Ovary (tissue), 9 donors: ENCODE data around the gene PEPD. TPM values are rescaled to one million over a fixed set of nuclear protein-coding genes. Genes with fewer than 3 reads are reported as not detected.

Source experiments
- DNase-seq, 5 donors: peaks; one replicate each; pipeline ENCODE4 v3.0.0-alpha.2; 2019 to 2020
- H3K27ac ChIP-seq, 2 donors: fragments of 200-600 bp; one replicate each; pipeline versions ENCODE4 v1.5.1 to v1.8.0; 2019 to 2022
- H3K27me3 ChIP-seq: fragments of 200-600 bp; one replicate; pipeline ENCODE4 v1.8.0; 2022
- H3K36me3 ChIP-seq: fragments of 200-600 bp; sonication (generic); one replicate; pipeline ENCODE4 v1.5.1; 2019
- H3K4me1 ChIP-seq: one replicate; pipeline ENCODE4 v1.8.1; 2013; ENCODE audit warnings: mild to moderate bottlenecking, moderate library complexity; ENCODE audit not compliant: insufficient read depth
- H3K4me3 ChIP-seq: fragments of 200-600 bp; sonication (generic); one replicate; pipeline ENCODE4 v1.5.1; 2017
- H3K9me3 ChIP-seq, 2 donors: fragments of 200-600 bp in 1 of 2; sonication (generic) in 1 of 2; one replicate each; pipeline versions ENCODE4 v1.5.1 to v1.8.1; 2013 to 2019; ENCODE audit warnings: mild to moderate bottlenecking in 1 of 2, moderate library complexity in 1 of 2
- CTCF ChIP-seq, 3 donors: fragments of 450-650 bp in 2 of 3; fragments of 200-600 bp in 1 of 3; IDR thresholded peaks; one replicate each; pipeline versions ENCODE4 v1.5.1 to v1.8.0; 2016 to 2022; ENCODE audit warnings: antibody characterized with exemption in 3 of 3, mild to moderate bottlenecking in 1 of 3
- EP300 ChIP-seq: sonication (generic); formaldehyde crosslinking; IDR thresholded peaks from one replicate; pipeline ENCODE4 v1.6.1; 2017; ENCODE audit warnings: antibody characterized with exemption
- POLR2A ChIP-seq: fragments of 450-650 bp; IDR thresholded peaks from one replicate; pipeline ENCODE4 v1.6.1; 2017; ENCODE audit warnings: antibody characterized with exemption, mild to moderate bottlenecking, moderate library complexity
- WGBS, 3 donors: extraction: QIAGEN DNeasy Blood & Tissue Kit in 1 of 3; methylation state at CpG; one replicate each; pipeline versions ENCODE4 v1.1.5 to v1.1.7; 2013 to 2017; 5-methylcytosine and 5-hydroxymethylcytosine counted together
- intact Hi-C, 4 donors: fragments of 100-400 bp; cut with DNase I; formaldehyde crosslinking; loops; one replicate each; pipeline versions ENCODE4 v1.11.0 to v1.15.1; 2022 to 2023
- polyA plus RNA-seq, 2 donors: library from polyadenylated mRNA; stranded (reverse); fragments of 200-250 nt in 1 of 2; fragments of 350-450 nt in 1 of 2; fragmentation: Illumina TruSeq in 1 of 2; extraction: RNeasy Lipid Tissue Mini Kit (QIAGEN cat#74804) in 1 of 2; gene quantifications; one replicate each; pipeline ENCODE4 v1.2.3, GENCODE V29; 2013 to 2014
- total RNA-seq, 7 donors: library from RNA; depleted of rRNA in 2 of 7; stranded (reverse); fragments of >200 nt in 2 of 7; fragmentation: NEBNext Ultra II Directional in 3 of 7; extraction: Animal tissue kit (Norgen Biotek cat#: 25700) in 3 of 7; gene quantifications; one replicate each; pipeline versions ENCODE4 v1.1.0 to v1.2.4, GENCODE V29; 2016 to 2023
- donor health status: DM: no; HTN: no; CAD: no; lungs with moderate emphysema.
- donor health status: DM: no; HTN: no; CAD: no.
- donor health status: Bipolar disorder and iron deficiency.
- donor health status: DM: yes; HTN: yes; CAD: no.
- donor health status: DM: no; HTN: no; CAD: no.
- donor health status: DM: yes; HTN: yes; CAD: no.

PEPD gene
- total and polyA plus RNA-seq, 9 donors = 38.7 to 66.9 (median 58.9) TPM

DNA sequence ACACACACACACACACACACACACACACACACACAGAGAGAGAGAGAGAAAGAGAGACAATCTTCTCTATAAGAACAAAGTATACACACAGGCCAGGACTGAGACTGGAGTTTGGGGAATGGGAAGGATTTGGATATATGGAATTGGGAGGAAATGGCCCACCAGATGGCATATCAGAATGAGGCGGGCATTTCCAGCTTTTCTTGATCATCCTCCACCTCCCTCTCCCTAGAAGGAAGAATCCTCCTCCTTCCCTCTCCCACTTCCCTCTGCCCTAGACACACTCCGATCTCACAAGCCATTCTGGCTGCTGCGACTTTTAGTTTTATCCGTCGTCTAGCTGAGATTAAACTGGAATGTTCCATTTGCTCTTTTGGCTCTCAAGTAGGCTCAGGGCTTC, 158.1 kb downstream of the PEPD start:
- DNase-seq = no peak
- Histone ChIP-seq H3K27ac (no peak overlapping the region), H3K36me3 (no peaks in the 10 kb centered on the region), H3K4me1 (no peaks in the 10 kb centered on the region), H3K4me3 (no peak overlapping the region), H3K27me3 (no peaks in the 10 kb centered on the region), H3K9me3 (no peaks in the 10 kb centered on the region)
- intact Hi-C loops = no loop called here
- TF ChIP-seq POLR2A (no peak), CTCF (IDR thresholded peaks at IDR 0.05) (no peak)
- WGBS, 3 donors = 53 to 75% (median 65%) methylated on average over 5 of the region's 5 CpGs

- no peak for DNase-seq
- Histone ChIP-seq H3K27ac (no peak overlapping the region), H3K9me3 (no peaks in the 10 kb centered on the region), H3K4me1 (no peaks in the 10 kb centered on the region), H3K27me3 (no peaks in the 10 kb centered on the region), H3K4me3 (no peak overlapping the region), H3K36me3 (no peaks in the 10 kb centered on the region)
- intact Hi-C loops = no loop called here
- TF ChIP-seq CTCF (IDR thresholded peaks at IDR 0.05) (no peak), POLR2A (no peak), EP300 (no peak)
- 74 to 78% (median 75%) methylated on average over 6 of the region's 6 CpGs for WGBS, 3 donors
These were observed 158.9 kb downstream of the PEPD start for GRCh38 chr19:33362508-33363228.

DNA sequence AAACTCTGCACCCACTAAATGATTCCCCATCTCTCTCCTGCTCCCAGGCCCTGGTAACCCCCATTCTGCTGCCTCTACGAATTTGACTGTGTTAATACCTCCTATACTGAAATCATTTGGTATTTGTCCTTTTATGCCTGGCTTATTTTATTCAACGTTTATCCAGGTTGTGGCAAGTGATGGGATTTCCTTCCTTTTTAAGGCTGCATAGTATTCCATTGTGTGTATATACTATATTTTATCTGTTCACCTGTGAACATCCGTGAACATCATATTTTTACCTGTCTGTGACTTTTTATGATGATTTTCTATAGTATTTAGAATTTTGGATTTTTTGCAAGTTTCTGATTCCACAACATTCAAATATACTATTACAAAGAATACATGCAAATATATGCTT, 162.0 kb downstream of the PEPD start:
- WGBS, 3 donors = 83 to 86% (median 84%) methylated on average over 3 of the region's 3 CpGs
- Histone ChIP-seq H3K4me1 (no peaks in the 10 kb centered on the region), H3K9me3 (no peaks in the 10 kb centered on the region), H3K4me3 (no peak overlapping the region), H3K27ac (no peak overlapping the region), H3K36me3 (no peaks in the 10 kb centered on the region), H3K27me3 (no peaks in the 10 kb centered on the region)
- intact Hi-C loops = no loop called here
- no peak for DNase-seq
- TF ChIP-seq EP300 = no peak
- no peak for TF ChIP-seq CTCF (IDR thresholded peaks at IDR 0.05)
- TF ChIP-seq POLR2A = no peak

DNA sequence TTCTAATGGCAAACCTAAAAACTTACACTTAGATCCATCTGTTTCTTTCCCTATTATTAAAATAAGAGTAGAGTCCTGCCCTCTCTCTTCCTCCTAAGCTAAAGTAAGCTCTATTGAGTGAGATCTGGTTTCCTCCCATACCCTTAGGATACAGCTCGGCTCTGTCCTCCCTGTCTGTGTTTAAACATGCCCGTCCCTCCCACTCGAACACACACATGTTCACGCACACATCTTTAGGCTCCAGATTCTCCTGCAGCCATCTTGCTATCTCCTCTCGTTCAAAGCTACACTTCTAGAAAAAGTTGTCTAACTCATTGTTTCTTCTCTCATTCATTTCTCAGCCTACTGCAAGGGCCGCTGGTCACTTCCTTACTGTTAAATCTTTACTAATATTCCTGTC, 163.2 kb downstream of the PEPD start:
- TF ChIP-seq POLR2A = no peak
- TF ChIP-seq EP300 = no peak
- TF ChIP-seq CTCF (IDR thresholded peaks at IDR 0.05) = no peak
- Histone ChIP-seq H3K36me3 (no peaks in the 10 kb centered on the region), H3K4me3 (no peak overlapping the region), H3K27me3 (no peaks in the 10 kb centered on the region), H3K27ac (no peak overlapping the region), H3K9me3 (no peaks in the 10 kb centered on the region), H3K4me1 (no peaks in the 10 kb centered on the region)
- 44 to 63% (median 50%) methylated on average over 6 of the region's 6 CpGs for WGBS, 3 donors
- intact Hi-C loops = no loop called here
- no peak for DNase-seq
